Erythroblast (primary cell): Measurements from ENCODE around the gene TRMT13.

Experiments
- DNase-seq, 2 experiments: peaks; one replicate each; lab custom pipeline; 2025; lab: John Stamatoyannopoulos, UW
- GATA1 ChIP-seq: IDR thresholded peaks from 2 replicates; pipeline ENCODE4 v1.6.1; 2011; ENCODE audit warnings: low read depth, mild to moderate bottlenecking, control low read depth, low read length, moderate library complexity
- POLR2A ChIP-seq: IDR thresholded peaks from 2 replicates; pipeline ENCODE4 v1.6.1; 2011; ENCODE audit warnings: mild to moderate bottlenecking, low read length

The TRMT13 gene, protein sequence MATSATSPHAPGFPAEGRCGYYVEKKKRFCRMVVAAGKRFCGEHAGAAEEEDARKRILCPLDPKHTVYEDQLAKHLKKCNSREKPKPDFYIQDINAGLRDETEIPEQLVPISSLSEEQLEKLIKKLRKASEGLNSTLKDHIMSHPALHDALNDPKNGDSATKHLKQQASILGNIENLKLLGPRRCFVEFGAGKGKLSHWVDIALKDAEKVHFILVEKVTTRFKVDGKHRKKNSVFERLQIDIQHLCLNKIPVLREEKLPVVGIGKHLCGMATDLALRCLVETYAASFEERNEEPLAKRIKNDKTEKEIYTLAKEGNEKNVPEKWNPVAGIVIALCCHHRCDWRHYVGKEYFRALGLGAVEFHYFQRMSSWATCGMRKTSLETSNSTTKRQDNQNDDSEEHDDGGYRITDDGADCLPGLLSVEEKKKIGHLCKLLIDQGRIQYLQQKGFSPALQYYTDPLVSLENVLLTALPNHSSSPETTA

DNA sequence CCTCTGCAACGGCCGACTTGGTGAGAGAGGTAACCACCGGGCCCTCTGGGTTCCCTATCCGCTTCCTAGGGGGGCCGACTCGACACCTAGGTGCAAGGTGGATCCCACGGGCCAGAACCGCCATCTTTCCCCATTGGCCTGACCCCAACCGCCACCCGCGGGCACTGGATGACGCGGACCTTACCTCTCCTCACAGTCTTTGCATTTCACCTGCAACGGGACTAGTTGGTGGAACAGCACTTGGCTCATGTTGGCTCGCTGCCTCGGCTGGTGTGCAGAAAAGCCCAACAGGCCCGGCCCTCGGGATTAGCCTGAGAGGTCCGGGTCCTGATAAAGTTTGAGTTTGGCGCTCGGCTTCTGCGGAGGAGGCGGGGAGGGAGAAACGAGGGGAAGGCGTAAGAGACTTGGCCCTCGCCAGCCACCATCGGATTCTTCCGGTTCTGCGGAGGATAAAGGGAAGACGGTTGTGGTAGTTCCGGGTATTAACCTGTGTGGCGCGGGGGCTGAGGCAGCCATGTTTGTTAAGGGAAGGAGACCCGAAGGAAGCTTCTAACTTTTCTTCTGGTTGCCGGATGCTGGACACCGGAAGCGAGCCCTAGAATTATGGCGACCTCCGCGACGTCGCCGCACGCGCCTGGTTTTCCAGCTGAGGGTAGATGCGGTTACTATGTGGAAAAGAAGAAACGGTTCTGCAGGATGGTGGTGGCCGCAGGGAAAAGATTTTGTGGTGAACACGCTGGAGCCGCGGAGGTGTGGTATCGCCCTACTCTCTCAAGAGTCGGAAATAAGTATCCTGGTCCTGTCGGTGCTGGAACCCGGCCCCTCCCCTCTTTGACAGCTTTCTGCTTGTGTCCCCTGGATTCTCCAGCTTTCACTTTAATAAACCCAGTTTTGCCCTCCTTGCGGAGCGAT lies at the start of gene TRMT13, which contains the start of gene SASS6:
Gene TRMT13 (plus strand): TSS at position 598 of the 912 bp plus-strand sequence. CDS start 6 bp downstream, at position 604.
Gene SASS6 (minus strand): TSS at position 365 of the 912 bp plus-strand sequence. CDS start 116 bp downstream, at position 249.
- peak; percentile 97 to 99 for DNase-seq
- TF ChIP-seq GATA1 (no peak), POLR2A (peak; percentile 76)

DNA sequence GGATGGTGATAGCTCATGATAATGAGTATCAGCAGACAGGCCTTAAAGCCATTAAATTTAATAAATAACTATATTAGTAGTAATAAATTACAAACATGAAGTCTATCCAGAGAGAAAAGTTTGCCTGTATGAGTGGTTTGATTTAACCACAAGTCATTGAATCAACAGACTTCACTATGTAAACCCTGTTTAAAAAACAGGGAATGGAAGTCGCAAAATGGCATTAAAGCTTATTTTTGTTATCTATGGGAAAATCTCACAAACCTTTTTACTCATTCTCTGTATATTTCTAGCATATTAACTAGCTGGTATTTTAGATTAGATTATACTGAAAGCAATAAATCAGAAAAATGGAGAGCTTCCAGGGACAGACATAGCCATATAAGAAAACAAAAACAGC lies 45.6 kb upstream of the TRMT13 start:
- no peak for TF ChIP-seq GATA1
- no peak for TF ChIP-seq POLR2A
- no peak for DNase-seq

GRCh38 chr1:100089082-100089481 lies 43.9 kb upstream of the TRMT13 start:
- no peak for DNase-seq
- no peak for TF ChIP-seq GATA1
- TF ChIP-seq POLR2A = no peak

GRCh38 chr1:100090471-100090870 lies 42.5 kb upstream of the TRMT13 start:
- DNase-seq = no peak
- TF ChIP-seq POLR2A = no peak
- TF ChIP-seq GATA1 = no peak

DNA sequence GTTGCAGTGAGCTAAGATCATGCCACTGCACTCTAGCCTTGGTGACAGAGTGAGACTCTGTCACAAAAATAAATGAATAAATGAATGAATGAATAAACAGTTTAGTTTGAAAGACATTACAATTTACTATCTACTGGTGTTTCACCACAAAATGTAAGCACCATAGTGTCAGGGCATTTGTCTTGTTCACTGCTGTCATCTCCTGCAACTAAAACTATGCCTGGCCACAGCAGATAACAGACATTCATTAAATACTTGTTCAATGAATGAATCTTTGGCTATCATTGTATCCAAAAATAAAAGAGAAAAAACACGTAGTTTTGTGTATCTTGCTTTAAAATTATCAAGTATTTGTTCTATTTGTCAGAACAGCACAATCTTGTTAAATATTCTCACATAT lies 32.8 kb upstream of the TRMT13 start:
- DNase-seq = peak; percentile 31 to 56

DNA sequence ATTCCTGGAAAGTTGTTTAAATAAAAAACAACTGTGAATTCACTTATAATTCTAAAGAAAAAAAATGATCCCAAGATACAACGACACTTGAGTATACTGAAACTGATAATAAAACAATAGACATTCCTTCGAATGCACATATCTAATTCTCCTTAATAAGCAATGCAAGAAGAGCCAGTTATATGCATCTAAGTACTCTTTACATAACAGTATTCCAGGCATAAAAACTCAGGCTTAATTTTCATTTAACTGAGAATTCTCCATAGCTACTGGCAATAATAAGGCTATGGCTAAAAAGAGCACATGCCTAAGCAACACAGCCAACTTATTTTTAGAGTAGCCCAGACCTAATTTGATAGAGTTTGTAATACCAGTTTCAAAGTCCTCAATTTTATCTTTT lies 31.4 kb upstream of the TRMT13 start:
- no peak for DNase-seq

More for the DNA sequence above, 32.8 kb upstream of the TRMT13 start:
- TF ChIP-seq POLR2A = no peak
- no peak for TF ChIP-seq GATA1

DNA sequence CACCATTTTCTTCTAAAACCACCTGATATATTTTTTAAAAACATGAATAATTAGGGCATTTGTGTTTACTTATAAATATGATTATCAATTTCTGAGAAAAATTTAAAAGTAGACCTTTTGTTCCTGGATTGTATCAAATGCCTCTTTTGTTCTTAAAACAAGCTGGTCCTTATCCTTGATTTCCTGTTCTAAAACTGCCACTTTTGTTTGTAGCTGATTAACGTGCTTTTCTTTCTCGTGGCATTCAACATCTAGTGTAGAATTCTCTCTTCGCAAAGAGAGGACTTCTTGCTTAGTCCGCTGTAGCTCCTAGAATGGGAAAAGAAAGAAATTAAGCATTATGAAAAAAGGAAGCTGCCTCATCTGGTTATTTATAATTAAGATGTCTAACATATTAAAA lies 25.3 kb upstream of the TRMT13 start:
- TF ChIP-seq GATA1 (no peak), POLR2A (no peak)
- DNase-seq = no peak

More for the DNA sequence above, 31.4 kb upstream of the TRMT13 start:
- TF ChIP-seq GATA1 (no peak), POLR2A (no peak)

DNA sequence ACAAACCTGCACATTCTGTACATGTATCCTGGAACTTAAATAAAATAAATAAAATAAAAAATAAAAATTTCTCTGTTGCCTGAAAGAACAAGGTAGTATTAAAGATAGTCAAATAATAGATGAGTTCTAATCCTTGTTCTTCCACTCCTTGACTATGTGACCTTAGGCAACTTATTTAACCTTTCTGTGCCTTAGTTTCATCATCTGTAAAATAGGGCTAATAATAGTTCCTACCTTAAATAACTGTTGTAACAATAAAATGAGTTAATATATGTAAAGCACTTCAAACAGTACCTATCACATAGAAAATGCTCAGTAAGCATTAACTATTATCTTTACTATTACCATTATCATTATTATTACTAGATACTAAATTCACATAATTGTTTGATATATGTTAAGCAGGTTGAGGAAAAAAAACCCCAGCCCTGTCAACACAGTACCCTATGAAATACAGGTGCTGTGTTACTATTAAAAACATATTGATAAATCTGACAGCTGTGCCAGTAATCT lies 23.4 kb upstream of the TRMT13 start:
- no peak for TF ChIP-seq GATA1
- no peak for TF ChIP-seq POLR2A

DNA sequence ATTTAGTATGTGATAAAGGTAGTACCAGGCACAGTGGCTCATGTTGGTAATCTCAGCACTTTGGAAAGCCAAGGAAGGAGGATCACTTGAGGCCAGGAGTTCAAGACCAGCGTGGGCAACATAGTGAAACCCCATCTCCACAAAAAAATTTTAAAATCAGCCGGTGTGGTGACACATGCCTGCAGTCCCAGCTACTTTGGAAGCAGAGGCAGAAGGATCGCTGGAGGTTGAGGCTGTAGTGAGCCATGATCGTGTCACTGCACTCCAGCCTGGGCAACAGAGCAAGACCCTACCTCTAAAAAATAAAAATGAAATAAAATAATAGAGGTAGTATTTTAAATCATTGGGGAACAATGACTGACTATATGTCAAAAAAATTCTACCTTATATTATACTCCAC lies 17.4 kb upstream of the TRMT13 start:
- TF ChIP-seq POLR2A (no peak), GATA1 (no peak)

More for the DNA sequence above, 23.4 kb upstream of the TRMT13 start:
- no peak for DNase-seq

GRCh38 chr1:100122177-100122576 lies 10.8 kb upstream of the TRMT13 start:
- DNase-seq = no peak

More for the DNA sequence above, 17.4 kb upstream of the TRMT13 start:
- DNase-seq = no peak

GRCh38 chr1:100127226-100127625 lies 5.7 kb upstream of the TRMT13 start:
- TF ChIP-seq GATA1 = no peak
- no peak for TF ChIP-seq POLR2A
- no peak for DNase-seq

More at GRCh38 chr1:100122177-100122576, 10.8 kb upstream of the TRMT13 start:
- TF ChIP-seq POLR2A = no peak
- no peak for TF ChIP-seq GATA1

GRCh38 chr1:100130552-100131077 lies 2.3 kb upstream of the TRMT13 start:
- TF ChIP-seq GATA1 (no peak), POLR2A (no peak)
- peak; percentile 24 to 26 for DNase-seq

- TF ChIP-seq GATA1 (no peak), POLR2A (no peak)
- peak in 1 of 2 experiments; percentile 30 for DNase-seq
Observed at GRCh38 chr1:100131623-100132022, 1.3 kb upstream of the TRMT13 start.
